Left kidney (tissue), 2 donors: ENCODE results near the gene SRRM3. TPM values are rescaled to one million over a fixed set of nuclear protein-coding genes. Genes with fewer than 3 reads are reported as not detected.
"Not testable (repeated sequence)": the region's sequence is repeated elsewhere in the genome, so short reads cannot be mapped to it uniquely, and the experiment has no call there.

Source experiments
- DNase-seq: peaks from one replicate; pipeline ENCODE4 v3.0.0-alpha.2; 2013
- polyA plus RNA-seq: library from polyadenylated mRNA; unstranded; fragments of 120-200 nt; gene quantifications from one replicate; pipeline ENCODE4 v1.2.1, GENCODE V29; 2013; ENCODE audit not compliant: insufficient read length

Gene SRRM3
- polyA plus RNA-seq, 1 donor, result 2.1 TPM

- DNase-seq, result no peak
These were observed 12.4 kb upstream of the SRRM3 start for GRCh38 chr7:76189276-76189675.

GRCh38 chr7:76191783-76192240 lies 9.9 kb upstream of the SRRM3 start:
- DNase-seq, result no peak

GRCh38 chr7:76193466-76193865 lies 8.2 kb upstream of the SRRM3 start:
- no peak for DNase-seq

GRCh38 chr7:76193883-76194282 lies 7.8 kb upstream of the SRRM3 start:
- peak; percentile 5 for DNase-seq

GRCh38 chr7:76196786-76197185 lies 4.9 kb upstream of the SRRM3 start:
- no peak for DNase-seq

GRCh38 chr7:76198202-76198601 lies 3.5 kb upstream of the SRRM3 start:
- no peak for DNase-seq

- no peak for DNase-seq
These were observed 952 bp downstream of the SRRM3 start for GRCh38 chr7:76202666-76203030.

GRCh38 chr7:76204147-76204546 lies 2.5 kb downstream of the SRRM3 start:
- DNase-seq, result no peak

- no peak for DNase-seq
These were observed 4.9 kb downstream of the SRRM3 start for GRCh38 chr7:76206633-76207032.

GRCh38 chr7:76209310-76209709 lies 7.6 kb downstream of the SRRM3 start:
- DNase-seq, result no peak

GRCh38 chr7:76211216-76211615 lies 9.5 kb downstream of the SRRM3 start:
- DNase-seq, result no peak

- not testable (repeated sequence) for DNase-seq
These were observed 13.7 kb downstream of the SRRM3 start for GRCh38 chr7:76215349-76215748.

- no peak for DNase-seq
These were observed 14.8 kb downstream of the SRRM3 start for GRCh38 chr7:76216381-76217082.

- DNase-seq, result no peak
These were observed 16.4 kb downstream of the SRRM3 start for GRCh38 chr7:76217942-76218566.

GRCh38 chr7:76220185-76221057 lies 18.7 kb downstream of the SRRM3 start:
- DNase-seq, result no peak

GRCh38 chr7:76222333-76222732 lies 20.6 kb downstream of the SRRM3 start:
- no peak for DNase-seq

GRCh38 chr7:76222839-76223238 lies 21.1 kb downstream of the SRRM3 start:
- no peak for DNase-seq

GRCh38 chr7:76223286-76223972 lies 21.7 kb downstream of the SRRM3 start:
- DNase-seq, result no peak

GRCh38 chr7:76224695-76225094 lies 23.0 kb downstream of the SRRM3 start:
- no peak for DNase-seq

GRCh38 chr7:76225379-76225778 lies 23.7 kb downstream of the SRRM3 start:
- DNase-seq, result no peak

GRCh38 chr7:76225951-76226350 lies 24.3 kb downstream of the SRRM3 start:
- DNase-seq, result no peak

GRCh38 chr7:76226878-76227423 lies 25.3 kb downstream of the SRRM3 start:
- DNase-seq, result not testable (repeated sequence)
